ENCODE data around the gene SYTL3.

- peak in 8 of 11 experiments; percentile 5 to 56 (median 40) for TF ChIP-seq CTCF (IDR thresholded peaks at IDR 0.05 in 8 of 11, conservative IDR thresholded peaks at IDR 0.05 in 3 of 11)
- TF ChIP-seq POLR2A (IDR thresholded peaks at IDR 0.05), result no peak
Observed at GRCh38 chr6:158706369-158706982, 56.6 kb downstream of the SYTL3 start.

Measured in spleen (tissue), 7 donors.